Endothelial cell of umbilical vein (primary cell): ENCODE data around the gene CYP2F1. TPM values are rescaled to one million over a fixed set of nuclear protein-coding genes. Genes with fewer than 3 reads are reported as not detected.

Experiments used
- BruUV-seq: library from RNA; stranded (reverse); fragments of 400-500 nt; replicated peaks from 2 replicates; lab custom pipeline; 2021; lab: Mats Ljungman, UMichigan
- CTCF ChIA-PET: fragments of 300-600, 350-600 bp; sonication (Branson Sonifier 250); formaldehyde crosslinking; loops from one replicate; lab custom pipeline; 2021; ENCODE audit warnings: antibody characterized with exemption, inconsistent platforms; lab: Charles Lee
- POLR2A ChIA-PET: fragments of 300-600, 350-600 bp; sonication (Branson Sonifier 250); formaldehyde crosslinking; loops from one replicate; lab custom pipeline; 2021; ENCODE audit warnings: antibody characterized with exemption, inconsistent platforms; lab: Charles Lee
- DNase-seq: peaks from one replicate; pipeline ENCODE4 v3.0.0-alpha.2; 2011; ENCODE audit warnings: low read depth, low spot score
- FAIRE-seq: peaks from 2 replicates; lab custom pipeline; 2011; peaks lifted over from hg19 to GRCh38; lab: Jason Lieb, UNC
- H2AFZ ChIP-seq: 2 replicates; pipeline ENCODE4 v1.6.0; 2012; ENCODE audit warnings: low read depth, low read length, control low read depth, inconsistent platforms
- H3K27ac ChIP-seq: 2 replicates; pipeline ENCODE4 v1.5.1; 2011; ENCODE audit warnings: low read depth, mild to moderate bottlenecking, control low read depth, low read length, moderate library complexity; ENCODE audit not compliant: insufficient read depth
- H3K27me3 ChIP-seq, 2 experiments: 2 replicates each; pipeline versions ENCODE4 v1.6.0 to v1.6.1; 2011; ENCODE audit warnings: low read length in 2 of 2, mixed read lengths in 1 of 2; ENCODE audit not compliant: control insufficient read depth in 2 of 2, insufficient read depth in 2 of 2
- H3K36me3 ChIP-seq, 2 experiments: 2 replicates in 1 of 2; 3 replicates in 1 of 2; pipeline ENCODE4 v1.5.1; 2011; ENCODE audit warnings: low read length in 2 of 2, mild to moderate bottlenecking in 1 of 2, moderate library complexity in 1 of 2; ENCODE audit not compliant: control insufficient read depth in 2 of 2, insufficient read depth in 2 of 2; ENCODE audit errors: extremely low read depth in 1 of 2
- H3K4me1 ChIP-seq: 3 replicates; pipeline ENCODE4 v1.5.1; 2011; ENCODE audit warnings: mild to moderate bottlenecking, low read length; ENCODE audit not compliant: control insufficient read depth, insufficient read depth; ENCODE audit errors: extremely low read depth
- H3K4me2 ChIP-seq: 2 replicates; pipeline ENCODE4 v1.6.1; 2011; ENCODE audit warnings: low read length, control low read depth, mixed read lengths; ENCODE audit not compliant: insufficient read depth
- H3K4me3 ChIP-seq, 3 experiments: fragments of 200-600 bp in 1 of 3; sonication (generic), shearing (Covaris generic) in 1 of 3; replicated peaks in 1 of 3; 2 replicates each; pipeline ENCODE4 v1.5.1; 2011 to 2016; ENCODE audit warnings: control low read depth in 3 of 3, low read length in 3 of 3, mild to moderate bottlenecking in 2 of 3, inconsistent platforms in 1 of 3, low read depth in 1 of 3, moderate library complexity in 1 of 3; ENCODE audit not compliant: insufficient read depth in 1 of 3
- H3K79me2 ChIP-seq: 2 replicates; pipeline ENCODE4 v1.6.0; 2012; ENCODE audit warnings: low read length, inconsistent platforms; ENCODE audit not compliant: control insufficient read depth, insufficient read depth
- H3K9ac ChIP-seq: replicated peaks from 2 replicates; pipeline ENCODE3; 2011; ENCODE audit warnings: low read length, control low read depth; ENCODE audit not compliant: insufficient read depth; ENCODE audit errors: extremely low read depth
- H3K9me1 ChIP-seq: replicated peaks from 3 replicates; pipeline ENCODE4 v1.6.0; 2011; ENCODE audit warnings: mild to moderate bottlenecking, low read length; ENCODE audit not compliant: control insufficient read depth, insufficient read depth; ENCODE audit errors: extremely low read depth
- H3K9me3 ChIP-seq: replicated peaks from 2 replicates; pipeline ENCODE4 v1.5.1; 2012; ENCODE audit warnings: low read length, inconsistent platforms; ENCODE audit not compliant: control insufficient read depth, insufficient read depth
- H4K20me1 ChIP-seq: replicated peaks from 2 replicates; pipeline ENCODE3; 2011; ENCODE audit warnings: mild to moderate bottlenecking, low read length; ENCODE audit not compliant: control insufficient read depth, insufficient read depth; ENCODE audit errors: extremely low read depth
- dilution Hi-C: fragments of 300-500 bp; cut with MboI; formaldehyde crosslinking; loops from one replicate; pipeline ENCODE4 v1.15.0; 2019; ENCODE audit warnings: low sequenced_read_pairs; ENCODE audit not compliant: extremely low pct_ligation_motif_present
- intact Hi-C: fragments of 100-400 bp; cut with micrococcal nuclease; formaldehyde crosslinking; loops from one replicate; pipeline ENCODE4 v1.10.0; 2022
- polyA plus RNA-seq, 4 experiments: library from polyadenylated mRNA; depleted of rRNA in 3 of 4; stranded (reverse) in 3 of 4; unstranded in 1 of 4; fragments of >200 nt; gene quantifications; 2 replicates each; pipeline versions ENCODE4 v1.2.1 to v1.2.3, GENCODE V29; 2011 to 2012; ENCODE audit warnings: missing spikeins in 1 of 4
- total RNA-seq: library from RNA; stranded (reverse); gene quantifications from 2 replicates; pipeline ENCODE4 v1.2.3, GENCODE V29; 2021
- TF ChIP-seq, protein P1 (sequence below), 2 donors: IDR thresholded peaks; 1 replicate in 1 of 2; 2 replicates in 1 of 2; pipeline ENCODE4 v1.5.1; 2011; ENCODE audit warnings: low read length in 2 of 2, mild to moderate bottlenecking in 2 of 2, moderate library complexity in 2 of 2, control low read depth in 1 of 2, inconsistent platforms in 1 of 2, low read depth in 1 of 2; ENCODE audit not compliant: insufficient read depth in 1 of 2; ENCODE audit errors: extremely low read depth in 1 of 2
- TF ChIP-seq, protein P2 (sequence below): IDR thresholded peaks from 2 replicates; pipeline ENCODE4 v1.6.1; 2011; ENCODE audit not compliant: insufficient read depth, insufficient read length

The CYP2F1 gene
- total and polyA plus RNA-seq, 2 donors (not counting 3 experiments of a cell fraction or from before 2014, with no cell fraction given), result not detected

DNA sequence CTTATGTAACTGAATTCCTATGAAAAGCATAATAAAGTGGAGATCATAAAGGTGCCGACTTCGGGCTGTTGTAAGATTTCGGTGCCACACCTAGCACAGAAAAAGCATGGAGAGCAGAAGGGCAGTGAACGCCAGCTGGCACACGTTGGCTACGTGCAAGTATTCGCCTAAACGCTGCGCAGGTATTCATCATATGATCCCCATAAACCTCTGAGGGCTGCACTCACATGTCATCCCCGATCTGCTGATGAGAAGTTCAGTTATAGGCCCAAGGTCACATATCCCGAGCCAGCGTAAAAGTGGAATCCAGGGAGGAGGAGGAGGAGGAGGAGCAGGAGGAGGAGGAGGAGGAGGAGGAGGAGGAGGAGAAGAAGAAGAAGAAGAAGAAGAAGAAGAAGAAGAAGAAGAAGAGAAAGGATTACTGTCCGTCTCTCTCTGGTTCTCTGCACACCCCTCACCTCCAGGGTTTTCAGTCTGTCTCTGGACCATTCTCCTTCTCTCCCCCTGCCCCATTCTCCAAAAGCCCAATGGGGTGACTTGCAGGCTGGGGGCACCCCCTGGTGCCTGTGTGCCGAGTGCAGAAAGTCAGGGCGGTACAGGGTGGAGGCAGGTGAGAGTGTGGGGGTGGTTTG, 60.2 kb downstream of the CYP2F1 start:
- POLR2A ChIA-PET, result no interaction called here

More for the DNA sequence above, 60.2 kb downstream of the CYP2F1 start:
- no peaks in the 10 kb centered on the region for H3K79me2 ChIP-seq
- H3K36me3 ChIP-seq, result no peaks in the 10 kb centered on the region
- H3K4me1 ChIP-seq, result peaks cover 5% of the 10 kb centered on the region
- H3K27me3 ChIP-seq, result no peaks in the 10 kb centered on the region
- dilution Hi-C loops, result no loop called here
- H3K4me3 ChIP-seq, result no peak overlapping the region
- no peak overlapping the region for H3K4me2 ChIP-seq
- H4K20me1 ChIP-seq, result no peaks in the 10 kb centered on the region
- CTCF ChIA-PET, result no interaction called here
- no peak for DNase-seq
- no peaks in the 10 kb centered on the region for H3K9me1 ChIP-seq
- H3K9me3 ChIP-seq, result no peaks in the 10 kb centered on the region
- no peak overlapping the region for H3K27ac ChIP-seq
- BruUV-seq, result no TSS peak
- TF ChIP-seq, protein P1, sequence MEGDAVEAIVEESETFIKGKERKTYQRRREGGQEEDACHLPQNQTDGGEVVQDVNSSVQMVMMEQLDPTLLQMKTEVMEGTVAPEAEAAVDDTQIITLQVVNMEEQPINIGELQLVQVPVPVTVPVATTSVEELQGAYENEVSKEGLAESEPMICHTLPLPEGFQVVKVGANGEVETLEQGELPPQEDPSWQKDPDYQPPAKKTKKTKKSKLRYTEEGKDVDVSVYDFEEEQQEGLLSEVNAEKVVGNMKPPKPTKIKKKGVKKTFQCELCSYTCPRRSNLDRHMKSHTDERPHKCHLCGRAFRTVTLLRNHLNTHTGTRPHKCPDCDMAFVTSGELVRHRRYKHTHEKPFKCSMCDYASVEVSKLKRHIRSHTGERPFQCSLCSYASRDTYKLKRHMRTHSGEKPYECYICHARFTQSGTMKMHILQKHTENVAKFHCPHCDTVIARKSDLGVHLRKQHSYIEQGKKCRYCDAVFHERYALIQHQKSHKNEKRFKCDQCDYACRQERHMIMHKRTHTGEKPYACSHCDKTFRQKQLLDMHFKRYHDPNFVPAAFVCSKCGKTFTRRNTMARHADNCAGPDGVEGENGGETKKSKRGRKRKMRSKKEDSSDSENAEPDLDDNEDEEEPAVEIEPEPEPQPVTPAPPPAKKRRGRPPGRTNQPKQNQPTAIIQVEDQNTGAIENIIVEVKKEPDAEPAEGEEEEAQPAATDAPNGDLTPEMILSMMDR (IDR thresholded peaks at IDR 0.05; ENCODE audit: extremely low read depth in 1 of 2, insufficient read depth in 1 of 2, low read depth in 1 of 2, low read length in 2 of 2), result no peak
- TF ChIP-seq, protein P2, sequence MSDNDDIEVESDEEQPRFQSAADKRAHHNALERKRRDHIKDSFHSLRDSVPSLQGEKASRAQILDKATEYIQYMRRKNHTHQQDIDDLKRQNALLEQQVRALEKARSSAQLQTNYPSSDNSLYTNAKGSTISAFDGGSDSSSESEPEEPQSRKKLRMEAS, result no peak
- H3K9ac ChIP-seq, result no peak overlapping the region
- FAIRE-seq, result no peak
- no peak overlapping the region for H2AFZ ChIP-seq
- intact Hi-C loops, result no loop called here
